OCI-LY1 (cell line): ENCODE measurements around the gene CTNNA3.

Experiments used
- H2AFZ ChIP-seq: fragments of 200-600 bp; sonication (generic), shearing (Covaris generic); 2 replicates; pipeline ENCODE4 v1.6.0; 2014; ENCODE audit warnings: antibody characterized with exemption, mild to moderate bottlenecking, low read length
- H3F3A ChIP-seq: fragments of 200-600 bp; sonication (generic), shearing (Covaris generic); 2 replicates; pipeline ENCODE4 v1.6.0; 2014; ENCODE audit warnings: mild to moderate bottlenecking, antibody characterized with exemption, low read length, moderate library complexity; ENCODE audit not compliant: insufficient read depth
- H3K27ac ChIP-seq: fragments of 200-600 bp; sonication (generic); 2 replicates; pipeline ENCODE4 v1.5.1; 2014; ENCODE audit warnings: low read length, mixed run types, mild to moderate bottlenecking, low read depth; ENCODE audit not compliant: poor library complexity, severe bottlenecking
- H3K27me3 ChIP-seq: fragments of 200-600 bp; sonication (generic); 2 replicates; pipeline ENCODE4 v1.6.0; 2014; ENCODE audit warnings: antibody characterized with exemption, mild to moderate bottlenecking, low read length, moderate library complexity; ENCODE audit not compliant: insufficient read depth
- H3K36me3 ChIP-seq: fragments of 200-600 bp; sonication (generic); 2 replicates; pipeline ENCODE4 v1.6.1; 2014; ENCODE audit warnings: mild to moderate bottlenecking, antibody characterized with exemption, low read length, moderate library complexity, mixed read lengths; ENCODE audit not compliant: insufficient read depth
- H3K4me1 ChIP-seq: fragments of 200-600 bp; sonication (generic); 2 replicates; pipeline ENCODE4 v1.5.1; 2014; ENCODE audit warnings: mild to moderate bottlenecking, low read length, moderate library complexity; ENCODE audit not compliant: insufficient read depth, severe bottlenecking
- H3K4me2 ChIP-seq: fragments of 200-600 bp; sonication (generic), shearing (Covaris generic); 2 replicates; pipeline ENCODE4 v1.6.1; 2014; ENCODE audit warnings: low read length
- H3K4me3 ChIP-seq: fragments of 200-600 bp; sonication (generic); 2 replicates; pipeline ENCODE4 v1.5.1; 2014; ENCODE audit warnings: low read length, low read depth, mild to moderate bottlenecking, mixed read lengths; ENCODE audit not compliant: poor library complexity, severe bottlenecking
- H3K79me2 ChIP-seq: fragments of 200-600 bp; shearing (Covaris generic); 2 replicates; pipeline ENCODE4 v1.6.1; 2016; ENCODE audit warnings: mixed run types, low read length, mixed read lengths; ENCODE audit not compliant: insufficient read depth
- H3K9ac ChIP-seq: fragments of 200-600 bp; sonication (generic), shearing (Covaris generic); 2 replicates; pipeline ENCODE4 v1.6.1; 2014; ENCODE audit warnings: mild to moderate bottlenecking, low read length, mixed read lengths
- H3K9me2 ChIP-seq: fragments of 200-600 bp; sonication (generic), shearing (Covaris generic); 2 replicates; pipeline ENCODE4 v1.6.1; 2014; ENCODE audit warnings: low read depth, mild to moderate bottlenecking, low read length, mixed read lengths
- H3K9me3 ChIP-seq: fragments of 200-600 bp; shearing (Covaris generic); 2 replicates; pipeline ENCODE4 v1.6.1; 2014; ENCODE audit warnings: low read length, mixed read lengths
- H4K20me1 ChIP-seq: fragments of 200-600 bp; sonication (generic), shearing (Covaris generic); 2 replicates; pipeline ENCODE4 v1.6.0; 2016; ENCODE audit warnings: mild to moderate bottlenecking, low read length; ENCODE audit not compliant: insufficient read depth
- EZH2 ChIP-seq: fragments of 200-600 bp; sonication (generic), shearing (Covaris generic); IDR thresholded peaks from 2 replicates; pipeline ENCODE4 v1.8.0; 2017; ENCODE audit warnings: borderline replicate concordance, mixed run types, mild to moderate bottlenecking, antibody characterized with exemption, low read length, moderate library complexity, mixed read lengths
- TF ChIP-seq, protein P1 (sequence below): fragments of 200-600 bp; sonication (generic), shearing (Covaris generic); IDR thresholded peaks from 2 replicates; pipeline ENCODE4 v1.5.1; 2017; ENCODE audit warnings: mild to moderate bottlenecking, antibody characterized with exemption, low read length, moderate library complexity, mixed read lengths

Gene CTNNA3

GRCh38 chr10:66925373-66925772 is 770.6 kb downstream of the CTNNA3 start:
- no peaks in the 10 kb centered on the region for H3K36me3 ChIP-seq
- no peak overlapping the region for H3K9ac ChIP-seq
- H3K4me1 ChIP-seq = no peaks in the 10 kb centered on the region
- no peak overlapping the region for H2AFZ ChIP-seq
- H3K9me2 ChIP-seq = no peaks in the 10 kb centered on the region
- TF ChIP-seq, protein P1, sequence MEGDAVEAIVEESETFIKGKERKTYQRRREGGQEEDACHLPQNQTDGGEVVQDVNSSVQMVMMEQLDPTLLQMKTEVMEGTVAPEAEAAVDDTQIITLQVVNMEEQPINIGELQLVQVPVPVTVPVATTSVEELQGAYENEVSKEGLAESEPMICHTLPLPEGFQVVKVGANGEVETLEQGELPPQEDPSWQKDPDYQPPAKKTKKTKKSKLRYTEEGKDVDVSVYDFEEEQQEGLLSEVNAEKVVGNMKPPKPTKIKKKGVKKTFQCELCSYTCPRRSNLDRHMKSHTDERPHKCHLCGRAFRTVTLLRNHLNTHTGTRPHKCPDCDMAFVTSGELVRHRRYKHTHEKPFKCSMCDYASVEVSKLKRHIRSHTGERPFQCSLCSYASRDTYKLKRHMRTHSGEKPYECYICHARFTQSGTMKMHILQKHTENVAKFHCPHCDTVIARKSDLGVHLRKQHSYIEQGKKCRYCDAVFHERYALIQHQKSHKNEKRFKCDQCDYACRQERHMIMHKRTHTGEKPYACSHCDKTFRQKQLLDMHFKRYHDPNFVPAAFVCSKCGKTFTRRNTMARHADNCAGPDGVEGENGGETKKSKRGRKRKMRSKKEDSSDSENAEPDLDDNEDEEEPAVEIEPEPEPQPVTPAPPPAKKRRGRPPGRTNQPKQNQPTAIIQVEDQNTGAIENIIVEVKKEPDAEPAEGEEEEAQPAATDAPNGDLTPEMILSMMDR = no peak
- no peak for TF ChIP-seq EZH2
- no peak overlapping the region for H3K4me3 ChIP-seq
- H3K9me3 ChIP-seq = no peaks in the 10 kb centered on the region
- H3K27ac ChIP-seq = no peak overlapping the region
- H3F3A ChIP-seq = no peaks in the 10 kb centered on the region
- H3K79me2 ChIP-seq = no peaks in the 10 kb centered on the region
- no peak overlapping the region for H3K4me2 ChIP-seq
- H4K20me1 ChIP-seq = no peaks in the 10 kb centered on the region
- no peaks in the 10 kb centered on the region for H3K27me3 ChIP-seq

DNA sequence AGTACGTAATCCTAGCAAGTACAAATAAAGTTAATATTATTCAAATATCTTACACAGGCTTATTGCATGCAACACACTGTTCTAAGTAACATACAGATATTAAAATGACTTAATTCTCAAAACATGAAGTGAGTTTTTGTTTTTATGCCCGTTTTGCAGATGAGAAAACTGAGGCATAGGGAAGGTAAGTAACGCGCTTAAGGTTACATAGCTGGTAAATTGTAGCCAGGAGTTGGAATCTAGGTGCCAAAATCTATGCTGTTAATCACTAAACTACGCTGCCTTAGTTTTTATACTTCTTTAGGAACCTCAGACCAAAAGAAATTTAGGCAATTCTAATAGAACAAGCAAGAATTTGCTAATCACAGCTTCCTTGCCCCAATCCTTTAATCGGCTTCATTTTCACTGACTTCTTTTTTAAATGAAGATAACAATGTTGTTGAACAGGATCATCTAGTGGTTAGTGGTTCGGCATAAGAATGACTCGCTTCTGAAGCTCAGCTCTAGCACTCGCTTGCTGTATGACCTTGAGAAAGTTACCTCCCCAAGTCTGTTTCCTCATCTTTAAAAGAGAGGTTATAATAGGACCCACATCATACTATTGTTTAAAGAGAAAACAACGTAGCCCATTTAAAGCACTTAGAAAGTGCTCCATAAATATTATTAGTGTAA is 771.2 kb downstream of the CTNNA3 start:
- H3K4me3 ChIP-seq = no peak overlapping the region
- no peaks in the 10 kb centered on the region for H3K4me1 ChIP-seq
- H3K9ac ChIP-seq = no peak overlapping the region
- H3K4me2 ChIP-seq = no peak overlapping the region
- no peaks in the 10 kb centered on the region for H3K9me3 ChIP-seq
- no peaks in the 10 kb centered on the region for H3K27me3 ChIP-seq
- no peaks in the 10 kb centered on the region for H3K36me3 ChIP-seq
- H3K27ac ChIP-seq = no peak overlapping the region
- H2AFZ ChIP-seq = no peak overlapping the region
- no peaks in the 10 kb centered on the region for H3F3A ChIP-seq
- H3K9me2 ChIP-seq = no peaks in the 10 kb centered on the region
- no peaks in the 10 kb centered on the region for H3K79me2 ChIP-seq
- no peak for TF ChIP-seq EZH2
- TF ChIP-seq, protein P1 = no peak
- H4K20me1 ChIP-seq = no peaks in the 10 kb centered on the region

- Histone ChIP-seq H3K4me3 (no peak overlapping the region), H3K4me1 (no peaks in the 10 kb centered on the region), H3K9ac (no peak overlapping the region), H3F3A (no peaks in the 10 kb centered on the region), H4K20me1 (no peaks in the 10 kb centered on the region), H3K36me3 (no peaks in the 10 kb centered on the region), H3K27ac (no peak overlapping the region), H2AFZ (no peak overlapping the region), H3K9me3 (no peaks in the 10 kb centered on the region), H3K9me2 (no peaks in the 10 kb centered on the region), H3K27me3 (no peaks in the 10 kb centered on the region), H3K79me2 (no peaks in the 10 kb centered on the region), H3K4me2 (no peak overlapping the region)
- TF ChIP-seq, protein P1 = no peak
- TF ChIP-seq EZH2 = no peak
Observed at GRCh38 chr10:66919248-66919647, 776.7 kb downstream of the CTNNA3 start.
